H9 (cell line): ENCODE data around the gene TCP11L1. TPM values are rescaled to one million over a fixed set of nuclear protein-coding genes. Genes with fewer than 3 reads are reported as not detected.
A peak's percentile ranks its signal among the peaks of the same experiment; 100 is the strongest.

Experiments used
- DNase-seq: peaks from one replicate; pipeline ENCODE4 v3.0.0-alpha.2; 2017
- H2AFZ ChIP-seq: one replicate; pipeline ENCODE4 v1.6.1; 2013; ENCODE audit warnings: mild to moderate bottlenecking, low read length, control low read depth, moderate library complexity
- H2AK5ac ChIP-seq: 2 replicates; pipeline ENCODE4 v1.6.1; 2013; ENCODE audit warnings: low read length, control low read depth, mixed read lengths; ENCODE audit not compliant: insufficient read length
- H2BK120ac ChIP-seq: one replicate; pipeline ENCODE4 v1.6.1; 2013; ENCODE audit warnings: low read depth, mild to moderate bottlenecking, low read length, control low read depth, inconsistent platforms; ENCODE audit not compliant: poor library complexity, severe bottlenecking
- H2BK12ac ChIP-seq: 2 replicates; pipeline ENCODE4 v1.6.1; 2013; ENCODE audit warnings: low read length, control low read depth, mixed read lengths, low read depth; ENCODE audit not compliant: insufficient read length
- H2BK15ac ChIP-seq: 2 replicates; pipeline ENCODE4 v1.6.1; 2013; ENCODE audit warnings: low read depth, low read length, control low read depth
- H2BK20ac ChIP-seq: one replicate; pipeline ENCODE4 v1.6.1; 2013; ENCODE audit warnings: low read depth, mild to moderate bottlenecking, low read length, control low read depth, inconsistent platforms; ENCODE audit not compliant: poor library complexity, severe bottlenecking
- H2BK5ac ChIP-seq: 2 replicates; pipeline ENCODE4 v1.6.1; 2013; ENCODE audit warnings: low read length, control low read depth, mixed read lengths; ENCODE audit not compliant: insufficient read length
- H3K14ac ChIP-seq: 2 replicates; pipeline ENCODE4 v1.6.1; 2013; ENCODE audit warnings: low read length, control low read depth; ENCODE audit not compliant: insufficient read depth
- H3K18ac ChIP-seq: 2 replicates; pipeline ENCODE4 v1.6.1; 2013; ENCODE audit warnings: low read depth, mild to moderate bottlenecking, mixed read lengths, low read length, control low read depth; ENCODE audit not compliant: insufficient read length
- H3K23ac ChIP-seq: 2 replicates; pipeline ENCODE4 v1.6.1; 2013; ENCODE audit warnings: low read length, control low read depth, mixed read lengths, low read depth; ENCODE audit not compliant: insufficient read length
- H3K23me2 ChIP-seq: 2 replicates; pipeline ENCODE4 v1.6.1; 2013; ENCODE audit warnings: low read depth, mild to moderate bottlenecking, mixed read lengths, low read length, control low read depth; ENCODE audit not compliant: insufficient read length, poor library complexity, severe bottlenecking
- H3K27ac ChIP-seq: 2 replicates; pipeline ENCODE4 v1.5.1; 2013; ENCODE audit warnings: low read length, control low read depth, mixed read lengths, low read depth; ENCODE audit not compliant: insufficient read length
- H3K27me3 ChIP-seq: 2 replicates; pipeline ENCODE4 v1.6.1; 2013; ENCODE audit warnings: low read length, control low read depth, inconsistent platforms; ENCODE audit not compliant: insufficient read depth
- H3K4ac ChIP-seq: 2 replicates; pipeline ENCODE4 v1.6.1; 2013; ENCODE audit warnings: low read depth, mild to moderate bottlenecking, control low read depth, inconsistent platforms, low read length, moderate library complexity
- H3K4me1 ChIP-seq: 2 replicates; pipeline ENCODE4 v1.6.1; 2013; ENCODE audit warnings: low read length, control low read depth, inconsistent platforms; ENCODE audit not compliant: insufficient read depth
- H3K4me2 ChIP-seq: 2 replicates; pipeline ENCODE4 v1.6.1; 2013; ENCODE audit warnings: low read length, control low read depth, mixed read lengths; ENCODE audit not compliant: insufficient read length, insufficient read depth
- H3K56ac ChIP-seq: 2 replicates; pipeline ENCODE4 v1.6.1; 2013; ENCODE audit warnings: low read depth, mild to moderate bottlenecking, mixed read lengths, low read length, control low read depth; ENCODE audit not compliant: insufficient read length
- H3K79me1 ChIP-seq: 2 replicates; pipeline ENCODE4 v1.6.1; 2013; ENCODE audit warnings: low read depth, mild to moderate bottlenecking, moderate library complexity, low read length, control low read depth, inconsistent platforms; ENCODE audit not compliant: insufficient read depth, poor library complexity, severe bottlenecking
- H3K79me2 ChIP-seq: 2 replicates; pipeline ENCODE4 v1.6.1; 2013; ENCODE audit warnings: low read length, control low read depth, inconsistent platforms; ENCODE audit not compliant: insufficient read depth
- H3K9ac ChIP-seq: 2 replicates; pipeline ENCODE4 v1.6.1; 2013; ENCODE audit warnings: low read length, control low read depth, mixed read lengths; ENCODE audit not compliant: insufficient read length; ENCODE audit errors: extremely low read depth
- H3K9me3 ChIP-seq: one replicate; pipeline ENCODE4 v1.6.1; 2013; ENCODE audit warnings: low read depth, low read length, inconsistent platforms; ENCODE audit not compliant: control insufficient read depth
- H3T11ph ChIP-seq: one replicate; pipeline ENCODE4 v1.6.1; 2013; ENCODE audit warnings: mild to moderate bottlenecking, low read length, control low read depth, inconsistent platforms
- H4K20me1 ChIP-seq: one replicate; pipeline ENCODE4 v1.6.1; 2013; ENCODE audit not compliant: control insufficient read depth, insufficient read length, insufficient read depth
- H4K5ac ChIP-seq: 2 replicates; pipeline ENCODE4 v1.6.1; 2013; ENCODE audit warnings: low read depth, mild to moderate bottlenecking, mixed read lengths, low read length, control low read depth; ENCODE audit not compliant: insufficient read length
- H4K8ac ChIP-seq: replicated peaks from 2 replicates; pipeline ENCODE4 v1.6.1; 2013; ENCODE audit warnings: low read length, control low read depth, mixed read lengths, low read depth; ENCODE audit not compliant: insufficient read length
- H4K91ac ChIP-seq: 2 replicates; pipeline ENCODE4 v1.6.1; 2013; ENCODE audit warnings: low read depth, mild to moderate bottlenecking, moderate library complexity, mixed read lengths, low read length, control low read depth; ENCODE audit not compliant: insufficient read length
- H3K27ac Mint-ChIP-seq, 3 experiments: 2 replicates in 2 of 3; 3 replicates in 1 of 3; pipeline ENCODE4 v1.8.0; 2020 to 2021; ENCODE audit warnings: mixed read lengths in 3 of 3, mild to moderate bottlenecking in 1 of 3, moderate library complexity in 1 of 3
- H3K27me3 Mint-ChIP-seq: 2 replicates; pipeline ENCODE4 v1.8.0; 2021; ENCODE audit warnings: low read depth, mild to moderate bottlenecking, moderate library complexity, mixed read lengths
- H3K36me3 Mint-ChIP-seq, 3 experiments: 2 replicates in 2 of 3; 3 replicates in 1 of 3; pipeline ENCODE4 v1.8.0; 2020 to 2021; ENCODE audit warnings: low read depth in 3 of 3, mixed read lengths in 3 of 3; ENCODE audit not compliant: insufficient read depth in 1 of 3
- H3K4me1 Mint-ChIP-seq, 2 experiments: 2 replicates each; pipeline ENCODE4 v1.8.0; 2020; ENCODE audit warnings: mixed read lengths in 2 of 2
- H3K4me3 Mint-ChIP-seq, 2 experiments: 2 replicates in 1 of 2; 3 replicates in 1 of 2; pipeline ENCODE4 v1.8.0; 2020 to 2021; ENCODE audit warnings: mild to moderate bottlenecking in 2 of 2, mixed read lengths in 2 of 2, moderate library complexity in 1 of 2
- H3K9me3 Mint-ChIP-seq, 2 experiments: 2 replicates in 1 of 2; 3 replicates in 1 of 2; pipeline ENCODE4 v1.8.0; 2020; ENCODE audit warnings: mild to moderate bottlenecking in 2 of 2, mixed read lengths in 2 of 2, moderate library complexity in 1 of 2
- WGBS: extraction: QIAGEN DNeasy Blood & Tissue Kit; methylation state at CpG from one replicate; pipeline ENCODE4 v1.1.7; 2013; ENCODE audit warnings: missing lambda C conversion rate, low lambda C conversion rate, mixed read lengths; ENCODE audit not compliant: insufficient read length; ENCODE audit errors: extremely low coverage; 5-methylcytosine and 5-hydroxymethylcytosine counted together
- total RNA-seq: library from RNA; stranded (reverse); gene quantifications from 2 replicates; pipeline ENCODE4 v1.2.1, GENCODE V29; 2021
- TF ChIP-seq, protein P1 (sequence below): fragments of 200-600 bp; sonication (generic); conservative IDR thresholded peaks from 3 replicates; pipeline ENCODE4 v1.8.0; 2021; ENCODE audit warnings: antibody characterized with exemption, mild to moderate bottlenecking

The TCP11L1 gene
- total RNA-seq, 1 experiment from 2014 or later: 20.3 TPM

DNA sequence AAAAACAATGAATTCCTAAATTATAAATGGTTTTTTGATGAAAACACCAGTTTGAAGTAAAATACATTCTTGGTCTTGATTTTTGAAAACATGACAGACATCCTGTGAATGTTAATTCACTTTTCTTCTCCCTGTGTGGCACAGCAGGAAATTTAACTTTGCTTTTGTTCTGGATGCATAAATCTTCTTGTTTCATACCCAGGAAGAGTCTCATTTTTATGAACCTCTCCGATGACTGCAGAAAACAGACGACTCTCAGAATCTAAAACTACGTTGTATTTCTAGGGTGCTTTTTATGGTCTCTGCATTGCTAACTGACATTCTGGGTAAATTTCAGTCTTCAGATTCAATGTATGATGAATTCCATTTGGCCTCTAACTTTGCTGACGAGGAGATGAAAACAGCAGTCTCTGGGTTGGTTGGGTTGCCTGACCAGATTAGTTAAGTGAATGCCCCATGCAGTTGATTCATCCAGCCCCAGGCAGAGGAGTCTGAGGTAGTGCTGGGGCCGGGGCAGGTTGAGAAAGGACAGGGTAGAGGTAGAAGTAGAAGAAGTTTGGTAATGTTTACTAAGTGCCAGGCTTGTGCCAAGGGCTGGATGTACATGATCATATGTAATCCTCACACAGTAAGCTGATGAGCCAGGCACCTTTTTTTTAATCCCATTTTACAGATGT is 20.1 kb downstream of the TCP11L1 start:
- Histone ChIP-seq H3K4me1 (no peaks in the 10 kb centered on the region; the same call in 1 of the 2 replicates), H3K56ac (no peak overlapping the region), H3K23me2 (no peaks in the 10 kb centered on the region), H4K5ac (no peak overlapping the region), H3K4me2 (no peak overlapping the region), H2BK120ac (no peak overlapping the region), H3K9ac (no peak overlapping the region), H4K8ac (no peak overlapping the region), H2BK5ac (no peak overlapping the region), H3K79me1 (no peaks in the 10 kb centered on the region), H3K14ac (no peak overlapping the region), H2AFZ (no peak overlapping the region), H3K79me2 (no peaks in the 10 kb centered on the region), H2BK12ac (no peak overlapping the region), H2BK15ac (no peak overlapping the region), H3K4ac (no peak overlapping the region), H4K91ac (no peak overlapping the region), H3T11ph (no peak overlapping the region), H3K18ac (no peak overlapping the region), H3K27ac (no peak overlapping the region), H3K9me3 (no peaks in the 10 kb centered on the region), H3K27me3 (no peaks in the 10 kb centered on the region), H2BK20ac (no peak overlapping the region), H3K23ac (no peak overlapping the region), H4K20me1 (no peaks in the 10 kb centered on the region), H2AK5ac (no peak overlapping the region)
- TF ChIP-seq, protein P1, sequence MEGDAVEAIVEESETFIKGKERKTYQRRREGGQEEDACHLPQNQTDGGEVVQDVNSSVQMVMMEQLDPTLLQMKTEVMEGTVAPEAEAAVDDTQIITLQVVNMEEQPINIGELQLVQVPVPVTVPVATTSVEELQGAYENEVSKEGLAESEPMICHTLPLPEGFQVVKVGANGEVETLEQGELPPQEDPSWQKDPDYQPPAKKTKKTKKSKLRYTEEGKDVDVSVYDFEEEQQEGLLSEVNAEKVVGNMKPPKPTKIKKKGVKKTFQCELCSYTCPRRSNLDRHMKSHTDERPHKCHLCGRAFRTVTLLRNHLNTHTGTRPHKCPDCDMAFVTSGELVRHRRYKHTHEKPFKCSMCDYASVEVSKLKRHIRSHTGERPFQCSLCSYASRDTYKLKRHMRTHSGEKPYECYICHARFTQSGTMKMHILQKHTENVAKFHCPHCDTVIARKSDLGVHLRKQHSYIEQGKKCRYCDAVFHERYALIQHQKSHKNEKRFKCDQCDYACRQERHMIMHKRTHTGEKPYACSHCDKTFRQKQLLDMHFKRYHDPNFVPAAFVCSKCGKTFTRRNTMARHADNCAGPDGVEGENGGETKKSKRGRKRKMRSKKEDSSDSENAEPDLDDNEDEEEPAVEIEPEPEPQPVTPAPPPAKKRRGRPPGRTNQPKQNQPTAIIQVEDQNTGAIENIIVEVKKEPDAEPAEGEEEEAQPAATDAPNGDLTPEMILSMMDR: no peak
- no peaks in the 10 kb centered on the region for H3K9me3 Mint-ChIP-seq
- H3K36me3 Mint-ChIP-seq: peaks cover 17 to 64% (median 52%) of the 10 kb centered on the region in 3 experiments; a peak in 6 of 7 replicates
- no peaks in the 10 kb centered on the region for H3K27me3 Mint-ChIP-seq
- no peak overlapping the region for H3K4me3 Mint-ChIP-seq
- no CpG with 5 or more reads among the region's 5 CpGs for WGBS
- H3K4me1 Mint-ChIP-seq: peaks cover 18 to 26% of the 10 kb centered on the region in 2 experiments
- no peak for DNase-seq
- peak overlapping the region; percentile 78 to 90 (median 79); a peak in 5 of 7 replicates for H3K27ac Mint-ChIP-seq
